22Rv1 (cell line): ENCODE measurements around the gene SYNDIG1.

Experiments used
- H3K27ac ChIP-seq: fragments of 450-650 bp; 2 replicates; pipeline ENCODE4 v1.5.1; 2017
- CTCF ChIP-seq: fragments of 450-650 bp; IDR thresholded peaks from 2 replicates; pipeline ENCODE4 v1.5.1; 2017; ENCODE audit warnings: mild to moderate bottlenecking
- ZFX ChIP-seq: fragments of 450-650 bp; IDR thresholded peaks from 2 replicates; pipeline ENCODE4 v1.6.1; 2017; ENCODE audit warnings: antibody characterized with exemption, borderline replicate concordance

Gene SYNDIG1

GRCh38 chr20:24572140-24572539 is 102.7 kb downstream of the SYNDIG1 start:
- TF ChIP-seq CTCF (no peak), ZFX (no peak)
- no peak overlapping the region for H3K27ac ChIP-seq

- H3K27ac ChIP-seq: no peak overlapping the region
- TF ChIP-seq CTCF (no peak), ZFX (no peak)
Observed at GRCh38 chr20:24572862-24573261, 103.4 kb downstream of the SYNDIG1 start.

GRCh38 chr20:24573557-24573956 is 104.1 kb downstream of the SYNDIG1 start:
- no peak overlapping the region for H3K27ac ChIP-seq
- TF ChIP-seq ZFX: no peak
- no peak for TF ChIP-seq CTCF

- H3K27ac ChIP-seq: no peak overlapping the region
- TF ChIP-seq CTCF (no peak), ZFX (no peak)
Observed at GRCh38 chr20:24574307-24574706, 104.9 kb downstream of the SYNDIG1 start.

- TF ChIP-seq CTCF (no peak), ZFX (no peak)
Observed at GRCh38 chr20:24574797-24575196, 105.4 kb downstream of the SYNDIG1 start.

GRCh38 chr20:24575811-24576210 is 106.4 kb downstream of the SYNDIG1 start:
- TF ChIP-seq ZFX: no peak
- H3K27ac ChIP-seq: no peak overlapping the region

More at GRCh38 chr20:24574797-24575196, 105.4 kb downstream of the SYNDIG1 start:
- no peak overlapping the region for H3K27ac ChIP-seq

GRCh38 chr20:24576447-24576846 is 107.0 kb downstream of the SYNDIG1 start:
- no peak for TF ChIP-seq CTCF
- TF ChIP-seq ZFX: no peak
- no peak overlapping the region for H3K27ac ChIP-seq

- H3K27ac ChIP-seq: no peak overlapping the region
- TF ChIP-seq CTCF: no peak
- TF ChIP-seq ZFX: no peak
Observed at GRCh38 chr20:24577271-24577909, 108.0 kb downstream of the SYNDIG1 start.
